Measurements from ENCODE around the gene RCAN2.

RCAN2 gene

DNA sequence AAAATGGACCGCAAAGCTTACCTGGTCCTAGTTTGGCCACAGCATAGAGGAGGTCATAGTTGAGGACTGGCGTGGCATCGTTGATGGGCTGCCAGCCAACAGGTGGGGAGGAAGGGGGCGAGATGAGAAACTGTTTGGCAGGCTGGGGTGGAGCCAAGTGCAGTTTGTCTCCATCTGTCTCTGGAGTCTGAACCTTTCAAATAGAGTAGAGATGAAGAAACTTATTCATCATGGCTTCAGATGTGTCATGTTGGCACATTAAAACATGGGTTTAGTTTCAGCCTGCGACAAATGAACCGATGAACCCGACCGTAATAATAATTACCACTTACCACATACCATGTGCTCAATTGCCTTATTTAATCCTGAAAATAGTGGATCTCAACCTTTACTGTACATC, 244.5 kb downstream of the RCAN2 start:
- no peak for DNase-seq

DNA sequence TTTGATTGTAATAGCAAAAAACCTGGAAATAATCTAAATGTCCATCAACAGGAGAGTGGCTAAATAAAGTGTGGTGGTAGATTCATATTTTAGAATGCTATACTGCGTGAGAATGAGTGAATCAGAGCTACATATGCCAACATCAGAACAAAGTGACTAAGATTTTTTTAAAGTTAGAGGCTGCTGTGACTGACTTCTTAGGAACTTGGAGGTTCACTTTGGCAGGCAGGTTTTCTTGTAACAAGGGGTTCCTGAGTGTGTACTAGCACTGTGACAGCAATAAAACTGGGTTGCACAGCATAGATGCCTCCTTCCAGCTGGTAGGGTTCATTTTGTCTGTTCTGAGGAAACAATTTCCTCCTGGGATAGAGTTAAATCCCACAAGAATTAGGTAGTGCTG, 245.2 kb downstream of the RCAN2 start:
- DNase-seq = no peak

DNA sequence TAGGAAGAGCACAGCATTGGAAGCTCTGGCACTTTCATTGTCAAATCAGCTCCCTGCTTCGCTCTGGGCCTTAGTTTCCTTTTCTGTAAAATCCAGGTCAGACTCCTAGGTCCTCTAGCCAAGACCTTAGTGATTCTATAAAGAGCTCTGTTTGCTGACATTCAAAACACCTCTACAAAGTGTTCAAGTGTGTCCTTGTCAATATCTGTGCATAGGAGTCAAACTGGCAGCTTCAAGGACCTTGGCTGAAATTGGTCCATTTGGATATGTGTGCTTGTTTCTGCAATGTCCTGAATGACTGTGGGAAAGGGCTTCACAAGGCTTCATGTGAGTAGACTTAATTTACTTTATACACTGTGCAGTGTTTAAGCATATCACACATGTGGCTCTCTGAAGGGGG, 246.6 kb downstream of the RCAN2 start:
- no peak for DNase-seq

DNA sequence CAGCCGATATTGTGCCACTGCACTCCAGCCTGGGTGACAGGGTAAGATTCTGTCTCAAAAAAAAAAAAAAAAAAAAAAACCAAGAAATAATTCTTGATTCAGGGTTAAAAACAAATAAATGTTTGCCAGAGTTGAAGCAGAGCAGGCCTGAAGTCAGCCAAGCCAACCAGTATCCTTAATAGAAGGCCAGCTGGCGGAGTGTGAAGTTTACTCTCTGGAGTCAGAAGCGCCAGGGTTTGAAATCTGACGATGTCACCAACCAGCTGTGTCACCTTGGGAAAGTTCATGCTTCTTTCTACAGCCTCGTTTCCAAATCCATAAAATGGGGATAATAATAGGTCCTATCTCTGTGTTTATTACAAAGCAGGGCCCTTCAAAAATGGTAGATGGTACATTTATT, 247.5 kb downstream of the RCAN2 start:
- no peak for DNase-seq

DNA sequence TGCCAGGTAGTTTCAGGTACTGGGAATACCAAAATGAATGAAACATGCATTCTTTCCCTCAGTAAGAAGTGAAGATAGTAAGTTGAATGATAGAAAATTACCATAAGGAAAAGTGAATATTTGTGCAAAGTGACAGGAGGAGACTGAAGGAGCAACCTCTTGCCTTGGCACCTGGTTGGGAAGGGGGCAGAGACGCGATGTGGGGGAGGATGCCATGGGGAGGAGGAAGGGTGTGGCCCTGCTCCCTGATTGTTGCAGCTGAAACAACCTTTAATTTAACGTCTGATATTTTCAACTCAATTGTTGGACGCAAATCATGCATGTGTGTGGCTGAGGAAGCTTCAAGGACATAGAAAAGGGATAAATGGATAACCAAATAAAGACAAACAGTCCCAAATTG, 248.3 kb downstream of the RCAN2 start:
- no peak for DNase-seq

DNA sequence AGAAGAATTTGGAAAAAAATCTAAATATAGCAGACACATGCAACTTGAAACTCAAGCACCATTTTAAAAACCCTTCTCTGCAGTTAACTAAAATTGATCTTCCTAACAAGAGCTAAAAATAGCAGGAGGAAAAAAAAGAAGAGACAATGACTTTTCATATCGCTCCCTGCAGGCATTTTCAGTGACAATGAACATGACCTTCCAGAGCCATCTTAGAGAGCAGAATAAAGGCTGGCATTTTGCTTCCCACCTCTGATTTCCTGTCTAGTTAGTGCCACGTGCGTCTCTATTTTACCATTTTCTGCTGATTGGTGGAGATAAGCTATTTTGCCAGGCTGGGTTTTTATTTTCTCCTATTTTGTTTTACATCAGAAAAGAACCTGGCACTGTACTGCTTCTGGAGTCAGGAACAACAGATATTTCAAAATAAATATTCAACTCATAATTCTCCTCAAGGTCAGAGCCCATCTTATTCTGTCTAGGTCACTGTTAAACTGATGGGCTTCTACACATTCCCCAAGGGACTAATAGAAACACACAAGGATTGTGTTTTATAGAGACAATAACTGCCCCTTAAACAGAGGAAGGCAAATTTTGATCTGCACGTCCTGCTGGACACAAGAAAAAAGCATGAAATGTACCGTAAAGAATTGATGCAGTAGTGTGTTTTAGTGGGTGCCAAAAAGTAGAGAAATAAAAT, 250.2 kb downstream of the RCAN2 start:
- no peak for DNase-seq

DNA sequence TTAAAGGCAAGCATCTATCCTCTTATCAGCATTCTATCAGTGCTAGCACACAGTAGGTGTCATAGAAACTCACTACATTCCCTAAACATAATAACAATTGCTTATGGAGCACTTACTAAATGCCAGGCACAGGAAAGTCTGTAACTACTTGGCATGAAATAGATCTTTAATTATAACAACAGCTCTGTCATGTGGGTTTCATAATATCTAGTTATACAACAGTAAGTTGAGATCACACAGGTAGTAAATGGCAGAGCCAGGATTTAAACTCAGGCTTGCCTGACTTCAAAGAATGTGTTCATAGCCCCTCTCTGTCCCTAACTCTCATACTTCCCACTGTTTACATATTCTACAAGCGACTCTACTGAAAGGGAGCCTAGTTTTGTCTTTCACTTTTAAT, 254.5 kb downstream of the RCAN2 start:
- no peak for DNase-seq

DNA sequence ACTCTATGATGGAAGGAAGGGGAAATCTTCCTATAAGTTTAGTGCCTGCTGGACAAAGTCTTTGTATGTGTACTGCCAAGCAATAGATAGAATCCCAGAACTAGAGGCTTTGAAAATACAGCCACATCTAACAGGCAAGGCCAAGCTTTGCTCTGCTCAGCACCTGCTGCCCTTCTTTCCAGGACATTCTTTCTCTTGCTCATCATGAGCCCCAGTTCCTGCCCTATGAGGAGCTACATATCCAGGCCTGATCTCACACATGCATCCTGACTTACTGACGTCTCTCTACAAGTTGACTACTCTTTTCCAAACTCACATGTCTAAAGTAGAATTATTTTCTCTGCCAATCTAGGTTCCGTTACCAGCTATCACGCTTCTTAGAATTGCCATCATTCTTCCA, 256.0 kb downstream of the RCAN2 start:
- DNase-seq = no peak

DNA sequence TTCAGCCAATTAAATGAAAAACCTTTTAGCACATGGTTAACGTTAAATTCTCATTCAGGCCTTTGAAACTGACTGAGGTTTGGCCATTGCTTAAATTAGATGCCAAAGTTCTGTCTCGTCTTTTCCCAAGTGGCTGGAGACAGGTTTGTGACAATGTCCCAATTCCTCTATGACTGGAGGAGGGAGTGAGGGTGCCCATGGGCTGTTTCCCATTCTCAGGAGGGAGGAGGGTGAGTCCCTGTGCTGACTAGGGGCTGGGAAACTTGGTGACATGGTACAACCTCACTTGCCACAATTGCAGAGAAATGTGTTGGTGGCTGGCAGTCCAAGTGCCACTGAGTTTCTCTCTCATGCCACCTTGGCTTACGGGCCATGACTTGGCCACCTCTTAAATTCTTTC, 256.5 kb downstream of the RCAN2 start:
- no peak for DNase-seq

DNA sequence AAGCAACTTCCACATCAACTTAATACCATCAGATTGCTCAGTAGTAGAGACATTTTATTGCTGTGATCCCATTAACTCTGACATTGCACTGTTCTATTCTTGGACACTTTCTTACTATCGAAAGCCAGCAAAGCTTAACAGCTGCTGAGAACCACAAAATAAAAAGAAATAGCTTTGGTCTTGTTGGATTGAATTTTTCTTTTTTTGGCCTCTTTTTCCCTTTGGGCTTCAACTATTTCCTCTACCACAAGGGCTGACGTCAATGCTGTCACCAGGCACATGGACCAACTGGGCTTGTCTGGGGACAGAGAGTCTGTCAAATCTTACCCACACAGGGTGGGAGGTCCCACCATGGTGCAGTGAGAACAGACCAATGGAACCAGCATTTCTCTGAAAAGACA, 257.1 kb downstream of the RCAN2 start:
- DNase-seq = no peak

DNA sequence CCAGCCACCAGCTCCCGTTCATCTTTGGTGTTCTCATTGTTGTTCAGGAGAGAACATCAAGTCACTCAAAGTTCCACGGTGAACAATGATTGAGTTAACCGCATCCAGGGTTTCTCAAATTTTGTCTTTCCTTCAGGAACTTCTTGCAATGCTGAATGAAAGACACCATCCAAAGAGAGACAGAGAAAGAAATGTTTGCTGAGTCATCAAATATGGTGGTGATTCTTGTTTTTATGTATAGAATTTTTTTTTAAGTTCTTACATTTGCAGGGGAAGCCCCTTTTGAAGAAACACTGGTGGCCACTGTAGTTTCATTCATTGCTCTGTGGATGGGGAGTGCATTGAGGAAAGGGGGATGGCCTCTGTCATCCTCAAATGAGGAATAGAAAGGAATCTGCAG, 258.1 kb downstream of the RCAN2 start:
- no peak for DNase-seq

DNA sequence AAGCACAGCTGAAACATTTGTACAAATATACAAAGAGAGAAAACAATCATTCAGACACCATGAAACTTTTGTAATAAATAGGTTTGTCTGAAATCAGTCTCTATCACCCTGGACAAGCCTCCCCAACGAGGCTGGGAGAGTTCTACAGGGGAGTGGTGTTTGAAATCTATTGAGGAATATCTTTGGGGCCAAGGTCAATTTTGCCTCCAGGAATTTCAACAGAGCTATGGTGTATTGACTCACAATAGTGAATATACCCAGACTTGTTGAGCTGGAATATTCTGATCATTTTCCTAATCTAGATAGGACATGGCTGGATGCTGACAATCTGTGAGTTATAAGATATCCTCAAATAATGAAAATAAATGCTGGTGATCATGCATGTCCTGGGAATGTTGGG, 269.0 kb downstream of the RCAN2 start:
- DNase-seq = no peak

DNA sequence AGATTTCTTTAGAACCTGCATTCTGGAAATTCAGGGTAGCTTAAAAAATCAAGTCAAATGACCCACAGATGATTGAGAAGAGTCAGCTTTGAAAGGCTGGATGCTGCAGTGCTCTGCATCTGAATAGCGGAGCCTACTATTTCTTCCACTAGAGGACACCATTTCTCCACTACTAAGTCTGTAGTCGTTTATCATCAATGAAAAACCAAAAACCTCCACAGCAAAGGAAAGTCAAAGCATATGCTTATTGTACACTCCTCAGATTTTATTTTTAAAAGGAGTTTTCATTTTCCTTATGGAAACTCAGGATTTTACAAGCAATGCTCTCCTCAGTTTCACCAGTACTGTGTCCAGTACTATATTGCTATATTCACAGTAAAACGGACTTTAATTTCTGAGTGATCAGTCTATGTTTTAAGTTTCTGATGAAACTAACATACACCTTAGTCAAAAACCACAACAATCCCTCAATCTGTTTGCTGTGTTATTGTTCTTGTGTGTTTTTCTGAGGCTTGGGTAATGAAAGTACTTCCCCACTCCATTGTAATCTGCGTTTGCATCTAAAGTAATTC, 269.9 kb downstream of the RCAN2 start:
- no peak for DNase-seq

DNA sequence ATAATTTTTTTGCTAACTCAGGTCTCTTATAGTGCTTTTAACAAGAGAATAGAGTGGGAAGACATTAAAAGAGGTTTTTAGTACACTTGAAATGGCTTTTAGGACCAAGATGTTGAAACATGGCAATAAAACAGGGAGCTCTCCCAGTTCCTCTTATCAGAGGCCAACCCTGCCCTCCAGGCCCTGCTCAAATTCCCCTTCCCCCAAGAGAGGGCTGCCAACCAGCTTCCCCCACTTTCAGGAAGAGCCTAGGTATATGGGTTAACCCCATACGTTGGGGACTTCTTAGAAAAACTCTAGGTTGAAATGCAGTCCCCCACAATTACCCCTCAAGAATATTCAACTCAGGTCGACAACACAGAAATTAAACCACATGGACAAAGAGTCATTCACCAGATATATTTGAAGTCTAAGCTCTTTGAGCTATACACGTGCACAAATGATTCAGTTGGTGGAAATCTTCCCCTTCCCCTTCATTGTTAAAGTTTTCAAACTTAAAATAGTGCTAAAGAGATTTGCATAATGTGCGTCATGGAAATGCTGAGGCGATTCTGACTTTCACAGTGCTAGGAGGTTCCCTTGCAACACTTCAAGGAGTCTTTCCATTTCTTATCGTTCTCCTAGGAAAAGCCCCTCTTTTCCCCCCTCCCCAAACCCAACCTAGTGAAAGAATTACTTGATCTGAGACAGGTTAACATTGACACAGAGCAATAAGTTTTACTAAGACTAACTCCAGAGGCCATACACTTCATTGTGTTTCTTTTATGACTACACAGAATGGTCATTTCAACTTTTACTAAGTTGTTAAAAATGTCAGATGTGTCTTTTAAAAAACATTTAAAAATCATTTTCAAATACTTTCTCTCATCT, 270.7 kb downstream of the RCAN2 start:
- no peak for DNase-seq

DNA sequence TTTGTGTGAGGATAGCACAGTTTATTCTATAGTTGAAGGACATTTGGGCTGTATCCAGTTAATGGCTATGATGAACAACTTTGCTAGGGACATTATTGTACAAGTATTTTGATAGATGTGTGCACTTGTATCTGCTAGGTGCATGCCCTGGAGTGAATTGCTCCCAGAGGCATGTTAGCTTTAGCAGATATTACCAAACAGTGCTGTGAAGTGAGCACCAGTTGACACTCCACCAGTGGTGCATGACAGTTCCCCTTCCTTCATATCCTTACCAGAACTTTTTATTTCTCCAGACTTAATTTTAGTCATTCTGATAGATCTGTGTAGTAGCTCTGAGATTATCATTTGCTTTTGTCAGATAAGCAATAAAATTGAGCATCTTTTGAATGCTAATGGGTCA, 271.6 kb downstream of the RCAN2 start:
- no peak for DNase-seq

DNA sequence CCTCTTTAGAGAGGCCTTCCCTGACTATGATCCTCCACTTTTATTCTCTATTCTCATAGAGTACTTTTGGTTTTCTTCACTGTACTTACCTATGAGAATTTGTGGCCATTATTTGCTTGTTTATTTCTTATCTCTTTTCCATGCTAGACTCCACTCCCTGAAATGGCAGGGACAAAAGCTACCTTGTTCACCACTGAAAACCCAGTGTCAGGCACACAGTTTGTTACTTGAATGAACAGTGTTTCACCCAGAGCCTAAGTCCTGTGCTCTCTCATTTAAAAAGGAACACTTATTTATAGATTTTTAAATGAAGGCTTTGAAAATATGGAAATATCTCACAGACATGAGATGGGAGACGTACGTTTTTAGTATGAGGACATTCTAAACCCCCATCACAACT, 272.8 kb downstream of the RCAN2 start:
- DNase-seq = no peak

DNA sequence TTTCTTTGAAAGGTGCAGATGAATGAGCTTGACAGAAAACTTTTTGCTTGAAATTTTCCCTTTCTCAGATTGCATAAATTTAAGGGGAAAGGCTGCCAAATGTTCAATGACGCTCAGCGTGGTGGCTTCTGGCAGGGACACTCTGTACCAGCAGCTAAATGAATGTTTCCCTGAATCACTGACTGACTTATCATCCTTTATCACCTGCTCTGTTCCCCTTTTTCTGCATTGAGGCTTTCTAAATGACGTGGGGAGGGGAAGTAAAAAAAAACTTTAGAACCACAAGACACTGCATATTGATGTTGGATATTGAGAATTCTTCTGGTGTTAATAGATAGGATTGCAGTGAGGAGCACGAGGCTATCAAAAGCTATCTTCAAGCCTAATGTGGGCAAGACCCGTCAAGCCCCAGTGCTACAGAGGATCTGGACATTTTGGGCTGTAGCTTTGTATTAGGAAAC, 273.5 kb downstream of the RCAN2 start:
- DNase-seq = no peak

DNA sequence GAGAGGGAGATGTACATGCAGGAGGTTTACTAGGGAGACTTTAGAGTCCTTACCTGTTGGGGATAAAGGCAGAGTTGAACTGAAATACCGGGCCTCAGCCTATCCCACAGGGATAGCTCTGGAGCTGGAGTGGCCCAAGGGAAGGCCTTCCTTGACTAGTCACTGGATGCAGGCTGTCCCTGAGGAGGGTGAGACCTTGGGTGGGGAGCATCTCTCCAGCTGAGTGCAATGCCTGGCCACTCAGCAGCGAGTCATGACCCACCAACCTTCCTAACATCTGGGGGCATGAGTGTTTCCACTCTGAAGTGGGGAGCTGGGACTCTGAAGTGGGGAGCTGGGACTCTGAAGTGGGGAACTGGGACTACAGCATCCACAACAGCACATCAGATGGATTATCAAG, 274.4 kb downstream of the RCAN2 start:
- DNase-seq = no peak

DNA sequence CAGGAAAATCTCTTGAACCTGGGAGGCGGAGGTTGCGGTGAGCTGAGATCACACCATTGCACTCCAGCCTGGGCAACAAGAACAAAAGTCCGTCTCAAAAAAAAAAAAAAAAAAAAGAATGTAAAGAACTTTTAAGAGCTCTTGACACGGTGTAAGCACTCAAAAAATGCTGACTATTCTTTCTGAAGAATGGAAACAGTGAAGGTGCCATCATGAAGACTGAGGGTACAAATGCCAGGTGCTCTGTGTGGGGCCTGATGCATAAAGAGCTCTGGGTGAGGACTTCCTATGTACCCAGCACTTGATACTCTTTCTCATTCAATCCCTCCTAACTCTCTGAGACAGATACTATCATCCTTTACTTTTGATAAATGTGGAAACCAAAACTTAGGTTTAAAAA, 275.5 kb downstream of the RCAN2 start:
- DNase-seq = no peak

DNA sequence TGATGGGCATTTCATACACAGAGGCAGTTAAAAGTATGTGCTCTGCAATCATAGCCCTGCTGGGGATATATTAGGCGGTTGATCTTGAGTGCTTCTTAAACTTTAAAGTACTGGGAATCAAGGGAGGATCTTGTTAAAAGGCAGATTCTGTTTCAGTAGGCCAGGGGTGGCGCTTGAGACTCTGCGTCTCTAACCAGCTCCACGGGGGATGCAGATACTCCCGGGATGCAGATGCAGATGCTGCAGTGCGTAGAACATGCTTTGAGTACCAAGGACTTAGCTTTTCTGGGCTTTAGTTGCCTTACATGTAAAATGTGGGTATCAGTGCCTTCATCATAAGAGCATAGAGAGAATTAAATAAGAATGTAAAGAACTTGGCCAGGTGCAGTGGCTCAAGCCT, 276.0 kb downstream of the RCAN2 start:
- no peak for DNase-seq

DNA sequence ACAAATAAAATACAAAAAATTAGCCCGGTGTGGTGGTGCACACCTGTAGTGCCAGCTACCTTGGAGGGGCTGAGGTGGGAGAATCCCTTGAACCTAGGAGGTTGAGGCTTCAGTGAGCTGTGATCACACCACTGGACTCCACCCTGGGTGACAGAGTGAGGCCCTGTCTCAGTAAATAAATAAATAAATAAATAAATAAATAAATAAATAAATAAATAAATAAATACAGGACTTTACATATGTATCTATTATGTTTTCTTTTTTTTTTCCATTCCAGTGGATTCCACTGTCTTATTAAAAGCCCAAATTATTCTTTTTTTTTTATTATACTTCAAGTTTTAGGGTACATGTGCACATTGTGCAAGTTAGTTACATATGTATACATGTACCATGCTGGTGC, 279.3 kb downstream of the RCAN2 start:
- no peak for DNase-seq

DNA sequence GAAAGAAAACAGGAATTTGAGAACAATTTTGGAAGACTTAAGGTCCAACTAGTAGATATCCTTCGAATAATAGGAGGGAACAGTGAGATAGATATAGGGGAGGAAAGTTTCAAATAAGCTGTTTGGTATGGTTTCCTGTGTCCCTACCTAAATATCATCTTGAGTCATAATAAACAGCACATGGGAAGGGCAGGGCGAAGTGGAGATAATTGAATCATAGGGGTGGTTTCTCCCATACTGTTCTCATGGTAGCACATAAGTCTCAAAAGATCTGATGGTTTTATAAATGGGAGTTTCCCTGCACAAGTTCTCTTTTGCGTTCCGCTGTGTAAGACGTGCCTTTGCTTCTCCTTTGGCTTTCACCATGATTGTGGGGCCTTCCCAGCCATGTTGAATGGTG, 281.0 kb downstream of the RCAN2 start:
- no peak for DNase-seq

DNA sequence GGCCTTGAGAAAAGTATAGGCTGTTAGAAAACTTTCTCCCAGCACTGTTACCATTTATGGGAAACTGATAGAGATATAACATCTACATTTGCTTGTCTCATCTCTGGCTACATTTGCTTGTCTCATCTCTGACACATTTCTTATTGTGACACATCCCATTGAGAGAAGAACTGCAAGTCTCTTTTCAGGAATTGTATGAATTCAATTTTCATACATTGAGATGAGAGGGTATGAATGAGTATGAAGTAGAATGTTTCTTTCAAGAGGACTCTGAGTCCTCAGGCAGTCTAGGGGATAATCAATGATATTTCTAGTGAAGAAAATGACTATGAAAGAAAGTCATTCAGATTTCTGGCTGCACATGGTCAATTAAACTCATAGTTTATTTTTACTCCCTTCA, 282.9 kb downstream of the RCAN2 start:
- no peak for DNase-seq

DNA sequence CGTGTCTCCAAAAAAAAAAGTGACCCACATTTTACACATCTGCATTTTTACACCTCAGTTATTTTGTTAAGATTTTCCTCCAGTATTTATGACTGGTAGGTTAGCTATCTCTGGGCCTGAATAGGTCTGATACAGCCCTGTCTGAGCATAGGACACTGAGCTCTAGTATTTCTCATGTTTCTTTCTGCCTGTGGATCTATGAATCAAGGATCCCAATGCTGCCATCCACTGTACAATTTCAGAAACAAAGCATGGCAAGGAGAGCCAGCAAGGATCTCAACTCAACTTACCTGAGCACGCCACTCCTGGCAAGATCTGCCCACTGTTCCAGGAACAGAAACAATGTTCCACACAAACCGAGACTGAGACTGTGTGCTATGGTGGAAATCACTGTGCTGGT, 284.1 kb downstream of the RCAN2 start:
- DNase-seq = no peak

Measured in stimulated activated CD4-positive, alpha-beta T cell treated with anti-CD3 and anti-CD28 coated beads, Interleukin-12 subunit alpha, Interleukin-12 subunit beta, amount 100 ng/mL, for 4 hours (primary cell).